Suppressor macrophage (primary cell): ENCODE data around the gene UBAC2.

Source experiments
- DNase-seq, 4 experiments: peaks; one replicate each; pipeline ENCODE4 v3.0.0-alpha.2; 2020 to 2022

The UBAC2 gene

GRCh38 chr13:99313941-99314340, 113.3 kb downstream of the UBAC2 start:
- no peak for DNase-seq

GRCh38 chr13:99314640-99315176, 114.1 kb downstream of the UBAC2 start:
- peak in 3 of 4 experiments; percentile 25 to 59 (median 47) for DNase-seq

- no peak for DNase-seq
Observed at GRCh38 chr13:99315186-99315585, 114.5 kb downstream of the UBAC2 start.

GRCh38 chr13:99316224-99316623, 115.6 kb downstream of the UBAC2 start:
- no peak for DNase-seq

GRCh38 chr13:99316657-99317256, 116.1 kb downstream of the UBAC2 start:
- no peak for DNase-seq

- peak; percentile 72 to 91 (median 83) for DNase-seq
Observed at GRCh38 chr13:99320693-99321481, 120.2 kb downstream of the UBAC2 start.

- no peak for DNase-seq
Observed at GRCh38 chr13:99321709-99322108, 121.1 kb downstream of the UBAC2 start.

GRCh38 chr13:99322297-99323103, 121.8 kb downstream of the UBAC2 start:
- DNase-seq: peak; percentile 64 to 90 (median 78)

- peak in 1 of 4 experiments; percentile 37 for DNase-seq
Observed at GRCh38 chr13:99323488-99323887, 122.8 kb downstream of the UBAC2 start.

- DNase-seq: peak in 1 of 4 experiments; percentile 26
Observed at GRCh38 chr13:99326012-99326411, 125.4 kb downstream of the UBAC2 start.

GRCh38 chr13:99327126-99327525, 126.5 kb downstream of the UBAC2 start:
- no peak for DNase-seq

GRCh38 chr13:99327761-99328160, 127.1 kb downstream of the UBAC2 start:
- DNase-seq: no peak

- no peak for DNase-seq
Observed at GRCh38 chr13:99329477-99329876, 128.8 kb downstream of the UBAC2 start.

- DNase-seq: no peak
Observed at GRCh38 chr13:99330942-99331341, 130.3 kb downstream of the UBAC2 start.

- no peak for DNase-seq
Observed at GRCh38 chr13:99331881-99332293, 131.2 kb downstream of the UBAC2 start.

- peak in 2 of 4 experiments; percentile 35 to 49 for DNase-seq
Observed at GRCh38 chr13:99332456-99332855, 131.8 kb downstream of the UBAC2 start.

GRCh38 chr13:99334221-99334620, 133.6 kb downstream of the UBAC2 start:
- DNase-seq: no peak

- DNase-seq: no peak
Observed at GRCh38 chr13:99335087-99335486, 134.4 kb downstream of the UBAC2 start.

- DNase-seq: peak in 3 of 4 experiments; percentile 44 to 55 (median 46)
Observed at GRCh38 chr13:99335603-99336002, 134.9 kb downstream of the UBAC2 start.

GRCh38 chr13:99339230-99339721, 138.6 kb downstream of the UBAC2 start:
- no peak for DNase-seq

GRCh38 chr13:99339736-99340397, 139.2 kb downstream of the UBAC2 start:
- peak in 3 of 4 experiments; percentile 24 to 60 (median 53) for DNase-seq

GRCh38 chr13:99340638-99341037, 140.0 kb downstream of the UBAC2 start:
- no peak for DNase-seq
